ENCODE measurements around the gene CEACAM16. TPM values are rescaled to one million over a fixed set of nuclear protein-coding genes. Genes with fewer than 3 reads are reported as not detected.

The CEACAM16 gene
- total RNA-seq, 1 experiment from 2014 or later = not detected

- H3K9me2 ChIP-seq (ENCODE audit: insufficient read depth) = no peaks in the 10 kb centered on the region
- ChIA-PET POLR2A (interaction anchor here (0.6 to 3.5 kb wide), 3 partner anchors 40 to 51 kb away, joined by 4 to 17 read pairs (median 4); no protein-coding TSS in a partner anchor), RAD21 (ENCODE audit: low non-redundant PET in 1 of 2, low total read pairs in 2 of 2, uncharacterized antibody in 2 of 2, unreplicated experiment in 2 of 2) (interaction anchor here (0.6 to 4.6 kb wide), 7 partner anchors 17 to 49 kb away, joined by 3 to 75 read pairs (median 6); no protein-coding TSS in a partner anchor), CTCF (interaction anchor here (1.3 to 6.1 kb wide), 4 partner anchors 17 to 121 kb away, joined by 4 to 219 read pairs (median 18); partner anchors contain the start of gene NECTIN2)
- intact Hi-C loops (cut with micrococcal nuclease) = no loop called here
- H3K27me3 ChIP-seq (ENCODE audit: insufficient read depth, low read length) = no peaks in the 10 kb centered on the region
- H3K36me3 ChIP-seq (ENCODE audit: control insufficient read depth in 1 of 2, insufficient read depth in 2 of 2, low read length in 2 of 2) = no peaks in the 10 kb centered on the region
- TF ChIP-seq YY1 (IDR thresholded peaks at IDR 0.05; ENCODE audit: extremely low read depth, insufficient replicate concordance, low read depth, low read length) = no peak
- TF ChIP-seq MAX (IDR thresholded peaks at IDR 0.05) = no peak
- TF ChIP-seq CBX3 (IDR thresholded peaks at IDR 0.05; ENCODE audit: low read depth) = no peak
- no peak for TF ChIP-seq POLR2A (IDR thresholded peaks at IDR 0.05; ENCODE audit: borderline replicate concordance, extremely low read depth, insufficient read depth, insufficient read length)
- TF ChIP-seq RAD21 (IDR thresholded peaks at IDR 0.05; ENCODE audit: low read depth) = no peak
- TF ChIP-seq FOSL1 (IDR thresholded peaks at IDR 0.05; ENCODE audit: low read depth) = no peak
- TF ChIP-seq TCF7L2 (IDR thresholded peaks at IDR 0.05; ENCODE audit: borderline replicate concordance, extremely low read depth, insufficient read depth, insufficient read length) = no peak
- TF ChIP-seq SP1 (IDR thresholded peaks at IDR 0.05; ENCODE audit: low read depth) = no peak
- no peak for TF ChIP-seq ZBTB33 (IDR thresholded peaks at IDR 0.05; ENCODE audit: extremely low read depth, insufficient replicate concordance, low read length)
- no peak for TF ChIP-seq CTCF (IDR thresholded peaks at IDR 0.05 in 2 of 3, conservative IDR thresholded peaks at IDR 0.05 in 1 of 3; ENCODE audit: borderline replicate concordance in 1 of 3, insufficient read depth in 1 of 3, low read depth in 2 of 3, low read length in 2 of 3)
- TF ChIP-seq EZH2phosphoT487 (IDR thresholded peaks at IDR 0.05; ENCODE audit: borderline replicate concordance) = no peak
- no peak for TF ChIP-seq EZH2 (IDR thresholded peaks at IDR 0.05)
- no peak for TF ChIP-seq SRF (IDR thresholded peaks at IDR 0.05; ENCODE audit: low read depth)
- H2AFZ ChIP-seq (ENCODE audit: low read depth, low read length, poor library complexity, severe bottlenecking) = peak overlapping the region; percentile 77
- H3K4me1 ChIP-seq (ENCODE audit: control insufficient read depth in 1 of 2, insufficient read depth in 2 of 2, low read length in 2 of 2) = peaks cover 31 to 49% of the 10 kb centered on the region in 2 experiments
- no peaks in the 10 kb centered on the region for H3K79me2 ChIP-seq (ENCODE audit: insufficient read depth, low read length)
- DNase-seq (ENCODE audit: low read depth, low spot score) (no peak), ATAC-seq (peak; percentile 57)
- H3K4me2 ChIP-seq (ENCODE audit: low read length) = peak overlapping the region; percentile 79
- H3K9me3 ChIP-seq (ENCODE audit: control insufficient read depth in 1 of 2, insufficient read depth in 1 of 2, low read depth in 1 of 2, low read length in 2 of 2) = no peaks in the 10 kb centered on the region
- peak overlapping the region in 1 of 2 experiments; percentile 38; a peak in 2 of 4 replicates for H3K4me3 ChIP-seq (replicated peaks in 1 of 2; ENCODE audit: low read depth in 1 of 2, low read length in 2 of 2)
- no TSS peak for BruUV-seq (replicated peaks)
- peak overlapping the region; percentile 41; the same call in 1 of the 2 replicates for H3K9ac ChIP-seq (ENCODE audit: low read length)
- H4K20me1 ChIP-seq (ENCODE audit: insufficient read depth) = no peaks in the 10 kb centered on the region
- H3K27ac ChIP-seq (ENCODE audit: low read depth, low read length) = peak overlapping the region; percentile 42; the same call in 1 of the 2 replicates
Measured at GRCh38 chr19:44725251-44725650, 26.3 kb downstream of the CEACAM16 start.

Measured in HCT116 (cell line).